ENCODE measurements around the gene CTNNA3.

- TF ChIP-seq CTCF (IDR thresholded peaks at IDR 0.05), result no peak
- TF ChIP-seq POLR2AphosphoS5 (IDR thresholded peaks at IDR 0.05; ENCODE audit: low read depth, low read length), result no peak
- TF ChIP-seq SIN3A (IDR thresholded peaks at IDR 0.05; ENCODE audit: borderline replicate concordance, insufficient read depth, low read depth, low read length), result no peak
- no peak for TF ChIP-seq REST (IDR thresholded peaks at IDR 0.05; ENCODE audit: insufficient read depth in 1 of 2, low read depth in 2 of 2, low read length in 1 of 2)
Observed at GRCh38 chr10:66228887-66229286, 1467.1 kb downstream of the CTNNA3 start.
